H9 (cell line): ENCODE data around the gene ERVMER34-1. TPM values are rescaled to one million over a fixed set of nuclear protein-coding genes. Genes with fewer than 3 reads are reported as not detected.

ENCODE experiments used
- DNase-seq: peaks from one replicate; pipeline ENCODE4 v3.0.0-alpha.2; 2017
- H2AFZ ChIP-seq: one replicate; pipeline ENCODE4 v1.6.1; 2013; ENCODE audit warnings: mild to moderate bottlenecking, low read length, control low read depth, moderate library complexity
- H2AK5ac ChIP-seq: 2 replicates; pipeline ENCODE4 v1.6.1; 2013; ENCODE audit warnings: low read length, control low read depth, mixed read lengths; ENCODE audit not compliant: insufficient read length
- H2BK120ac ChIP-seq: one replicate; pipeline ENCODE4 v1.6.1; 2013; ENCODE audit warnings: low read depth, mild to moderate bottlenecking, low read length, control low read depth, inconsistent platforms; ENCODE audit not compliant: poor library complexity, severe bottlenecking
- H2BK12ac ChIP-seq: 2 replicates; pipeline ENCODE4 v1.6.1; 2013; ENCODE audit warnings: low read length, control low read depth, mixed read lengths, low read depth; ENCODE audit not compliant: insufficient read length
- H2BK15ac ChIP-seq: 2 replicates; pipeline ENCODE4 v1.6.1; 2013; ENCODE audit warnings: low read depth, low read length, control low read depth
- H2BK20ac ChIP-seq: one replicate; pipeline ENCODE4 v1.6.1; 2013; ENCODE audit warnings: low read depth, mild to moderate bottlenecking, low read length, control low read depth, inconsistent platforms; ENCODE audit not compliant: poor library complexity, severe bottlenecking
- H2BK5ac ChIP-seq: 2 replicates; pipeline ENCODE4 v1.6.1; 2013; ENCODE audit warnings: low read length, control low read depth, mixed read lengths; ENCODE audit not compliant: insufficient read length
- H3K14ac ChIP-seq: 2 replicates; pipeline ENCODE4 v1.6.1; 2013; ENCODE audit warnings: low read length, control low read depth; ENCODE audit not compliant: insufficient read depth
- H3K18ac ChIP-seq: 2 replicates; pipeline ENCODE4 v1.6.1; 2013; ENCODE audit warnings: low read depth, mild to moderate bottlenecking, mixed read lengths, low read length, control low read depth; ENCODE audit not compliant: insufficient read length
- H3K23ac ChIP-seq: 2 replicates; pipeline ENCODE4 v1.6.1; 2013; ENCODE audit warnings: low read length, control low read depth, mixed read lengths, low read depth; ENCODE audit not compliant: insufficient read length
- H3K23me2 ChIP-seq: 2 replicates; pipeline ENCODE4 v1.6.1; 2013; ENCODE audit warnings: low read depth, mild to moderate bottlenecking, mixed read lengths, low read length, control low read depth; ENCODE audit not compliant: insufficient read length, poor library complexity, severe bottlenecking
- H3K27ac ChIP-seq: 2 replicates; pipeline ENCODE4 v1.5.1; 2013; ENCODE audit warnings: low read length, control low read depth, mixed read lengths, low read depth; ENCODE audit not compliant: insufficient read length
- H3K27me3 ChIP-seq: 2 replicates; pipeline ENCODE4 v1.6.1; 2013; ENCODE audit warnings: low read length, control low read depth, inconsistent platforms; ENCODE audit not compliant: insufficient read depth
- H3K4ac ChIP-seq: 2 replicates; pipeline ENCODE4 v1.6.1; 2013; ENCODE audit warnings: low read depth, mild to moderate bottlenecking, control low read depth, inconsistent platforms, low read length, moderate library complexity
- H3K4me1 ChIP-seq: 2 replicates; pipeline ENCODE4 v1.6.1; 2013; ENCODE audit warnings: low read length, control low read depth, inconsistent platforms; ENCODE audit not compliant: insufficient read depth
- H3K4me2 ChIP-seq: 2 replicates; pipeline ENCODE4 v1.6.1; 2013; ENCODE audit warnings: low read length, control low read depth, mixed read lengths; ENCODE audit not compliant: insufficient read length, insufficient read depth
- H3K56ac ChIP-seq: 2 replicates; pipeline ENCODE4 v1.6.1; 2013; ENCODE audit warnings: low read depth, mild to moderate bottlenecking, mixed read lengths, low read length, control low read depth; ENCODE audit not compliant: insufficient read length
- H3K79me1 ChIP-seq: 2 replicates; pipeline ENCODE4 v1.6.1; 2013; ENCODE audit warnings: low read depth, mild to moderate bottlenecking, moderate library complexity, low read length, control low read depth, inconsistent platforms; ENCODE audit not compliant: insufficient read depth, poor library complexity, severe bottlenecking
- H3K79me2 ChIP-seq: 2 replicates; pipeline ENCODE4 v1.6.1; 2013; ENCODE audit warnings: low read length, control low read depth, inconsistent platforms; ENCODE audit not compliant: insufficient read depth
- H3K9ac ChIP-seq: 2 replicates; pipeline ENCODE4 v1.6.1; 2013; ENCODE audit warnings: low read length, control low read depth, mixed read lengths; ENCODE audit not compliant: insufficient read length; ENCODE audit errors: extremely low read depth
- H3K9me3 ChIP-seq: one replicate; pipeline ENCODE4 v1.6.1; 2013; ENCODE audit warnings: low read depth, low read length, inconsistent platforms; ENCODE audit not compliant: control insufficient read depth
- H3T11ph ChIP-seq: one replicate; pipeline ENCODE4 v1.6.1; 2013; ENCODE audit warnings: mild to moderate bottlenecking, low read length, control low read depth, inconsistent platforms
- H4K20me1 ChIP-seq: one replicate; pipeline ENCODE4 v1.6.1; 2013; ENCODE audit not compliant: control insufficient read depth, insufficient read length, insufficient read depth
- H4K5ac ChIP-seq: 2 replicates; pipeline ENCODE4 v1.6.1; 2013; ENCODE audit warnings: low read depth, mild to moderate bottlenecking, mixed read lengths, low read length, control low read depth; ENCODE audit not compliant: insufficient read length
- H4K8ac ChIP-seq: replicated peaks from 2 replicates; pipeline ENCODE4 v1.6.1; 2013; ENCODE audit warnings: low read length, control low read depth, mixed read lengths, low read depth; ENCODE audit not compliant: insufficient read length
- H4K91ac ChIP-seq: 2 replicates; pipeline ENCODE4 v1.6.1; 2013; ENCODE audit warnings: low read depth, mild to moderate bottlenecking, moderate library complexity, mixed read lengths, low read length, control low read depth; ENCODE audit not compliant: insufficient read length
- H3K27ac Mint-ChIP-seq, 3 experiments: 2 replicates in 2 of 3; 3 replicates in 1 of 3; pipeline ENCODE4 v1.8.0; 2020 to 2021; ENCODE audit warnings: mixed read lengths in 3 of 3, mild to moderate bottlenecking in 1 of 3, moderate library complexity in 1 of 3
- H3K27me3 Mint-ChIP-seq: 2 replicates; pipeline ENCODE4 v1.8.0; 2021; ENCODE audit warnings: low read depth, mild to moderate bottlenecking, moderate library complexity, mixed read lengths
- H3K36me3 Mint-ChIP-seq, 3 experiments: 2 replicates in 2 of 3; 3 replicates in 1 of 3; pipeline ENCODE4 v1.8.0; 2020 to 2021; ENCODE audit warnings: low read depth in 3 of 3, mixed read lengths in 3 of 3; ENCODE audit not compliant: insufficient read depth in 1 of 3
- H3K4me1 Mint-ChIP-seq, 2 experiments: 2 replicates each; pipeline ENCODE4 v1.8.0; 2020; ENCODE audit warnings: mixed read lengths in 2 of 2
- H3K4me3 Mint-ChIP-seq, 2 experiments: 2 replicates in 1 of 2; 3 replicates in 1 of 2; pipeline ENCODE4 v1.8.0; 2020 to 2021; ENCODE audit warnings: mild to moderate bottlenecking in 2 of 2, mixed read lengths in 2 of 2, moderate library complexity in 1 of 2
- H3K9me3 Mint-ChIP-seq, 2 experiments: 2 replicates in 1 of 2; 3 replicates in 1 of 2; pipeline ENCODE4 v1.8.0; 2020; ENCODE audit warnings: mild to moderate bottlenecking in 2 of 2, mixed read lengths in 2 of 2, moderate library complexity in 1 of 2
- WGBS: extraction: QIAGEN DNeasy Blood & Tissue Kit; methylation state at CpG from one replicate; pipeline ENCODE4 v1.1.7; 2013; ENCODE audit warnings: missing lambda C conversion rate, low lambda C conversion rate, mixed read lengths; ENCODE audit not compliant: insufficient read length; ENCODE audit errors: extremely low coverage; 5-methylcytosine and 5-hydroxymethylcytosine counted together
- total RNA-seq: library from RNA; stranded (reverse); gene quantifications from 2 replicates; pipeline ENCODE4 v1.2.1, GENCODE V29; 2021
- TF ChIP-seq, protein P1 (sequence below): fragments of 200-600 bp; sonication (generic); conservative IDR thresholded peaks from 3 replicates; pipeline ENCODE4 v1.8.0; 2021; ENCODE audit warnings: antibody characterized with exemption, mild to moderate bottlenecking

The ERVMER34-1 gene
- total RNA-seq, 1 experiment from 2014 or later, result 14.4 TPM

DNA sequence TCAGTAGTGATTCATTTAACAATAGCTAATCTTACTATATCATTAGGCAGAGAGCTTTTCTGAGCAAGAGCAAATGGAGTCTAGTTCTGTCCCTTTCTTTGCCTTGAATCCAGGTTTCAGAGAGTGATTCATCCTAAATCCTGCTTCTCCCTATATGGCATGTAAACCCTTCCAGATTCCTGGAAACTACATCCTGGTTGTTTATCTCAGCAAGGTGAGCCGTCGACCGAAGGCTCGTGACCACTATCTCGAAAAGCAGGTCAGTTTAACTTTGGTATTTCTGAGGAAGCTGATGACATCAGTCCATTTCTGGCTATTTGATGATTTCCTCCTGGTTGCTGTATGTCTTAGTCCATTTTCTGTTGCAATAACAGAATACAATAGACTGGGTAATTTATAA is 40.7 kb upstream of the ERVMER34-1 start:
- H3K9me3 Mint-ChIP-seq, result no peaks in the 10 kb centered on the region; a peak in 1 of 5 replicates
- Histone ChIP-seq H3K4me1 (peaks cover 1% of the 10 kb centered on the region; the same call in 1 of the 2 replicates), H3K18ac (no peak overlapping the region), H2BK15ac (no peak overlapping the region), H3K14ac (no peak overlapping the region), H4K91ac (no peak overlapping the region), H2BK120ac (no peak overlapping the region), H3K23ac (no peak overlapping the region), H4K20me1 (no peaks in the 10 kb centered on the region), H3T11ph (no peak overlapping the region), H2BK20ac (no peak overlapping the region), H3K79me1 (no peaks in the 10 kb centered on the region), H4K8ac (no peak overlapping the region), H3K4ac (no peak overlapping the region), H3K9ac (no peak overlapping the region), H2AK5ac (no peak overlapping the region), H2BK5ac (no peak overlapping the region), H2AFZ (no peak overlapping the region), H3K27me3 (no peaks in the 10 kb centered on the region), H4K5ac (no peak overlapping the region), H3K27ac (no peak overlapping the region), H3K56ac (no peak overlapping the region), H2BK12ac (no peak overlapping the region), H3K23me2 (no peaks in the 10 kb centered on the region), H3K9me3 (no peaks in the 10 kb centered on the region), H3K79me2 (no peaks in the 10 kb centered on the region), H3K4me2 (no peak overlapping the region)
- DNase-seq, result no peak
- no peak overlapping the region for H3K4me3 Mint-ChIP-seq
- H3K27me3 Mint-ChIP-seq, result no peaks in the 10 kb centered on the region; the same call in 1 of the 2 replicates
- TF ChIP-seq, protein P1, sequence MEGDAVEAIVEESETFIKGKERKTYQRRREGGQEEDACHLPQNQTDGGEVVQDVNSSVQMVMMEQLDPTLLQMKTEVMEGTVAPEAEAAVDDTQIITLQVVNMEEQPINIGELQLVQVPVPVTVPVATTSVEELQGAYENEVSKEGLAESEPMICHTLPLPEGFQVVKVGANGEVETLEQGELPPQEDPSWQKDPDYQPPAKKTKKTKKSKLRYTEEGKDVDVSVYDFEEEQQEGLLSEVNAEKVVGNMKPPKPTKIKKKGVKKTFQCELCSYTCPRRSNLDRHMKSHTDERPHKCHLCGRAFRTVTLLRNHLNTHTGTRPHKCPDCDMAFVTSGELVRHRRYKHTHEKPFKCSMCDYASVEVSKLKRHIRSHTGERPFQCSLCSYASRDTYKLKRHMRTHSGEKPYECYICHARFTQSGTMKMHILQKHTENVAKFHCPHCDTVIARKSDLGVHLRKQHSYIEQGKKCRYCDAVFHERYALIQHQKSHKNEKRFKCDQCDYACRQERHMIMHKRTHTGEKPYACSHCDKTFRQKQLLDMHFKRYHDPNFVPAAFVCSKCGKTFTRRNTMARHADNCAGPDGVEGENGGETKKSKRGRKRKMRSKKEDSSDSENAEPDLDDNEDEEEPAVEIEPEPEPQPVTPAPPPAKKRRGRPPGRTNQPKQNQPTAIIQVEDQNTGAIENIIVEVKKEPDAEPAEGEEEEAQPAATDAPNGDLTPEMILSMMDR, result no peak
- H3K4me1 Mint-ChIP-seq, result peaks cover 6 to 9% of the 10 kb centered on the region in 2 experiments; a peak in 3 of 4 replicates
- no CpG with 5 or more reads among the region's 5 CpGs for WGBS
- no peak overlapping the region for H3K27ac Mint-ChIP-seq
- H3K36me3 Mint-ChIP-seq, result no peaks in the 10 kb centered on the region
